A549 (cell line): ENCODE data around the gene HNRNPLL. TPM values are rescaled to one million over a fixed set of nuclear protein-coding genes. Genes with fewer than 3 reads are reported as not detected.

Experiments
- ATAC-seq, 2 experiments: fragments of 200-7000 bp in 1 of 2; fragments of >200 bp in 1 of 2; cut with Nextera tagmentation in 1 of 2; cut with Tn5 transposase in 1 of 2; 3 replicates each; pipeline versions ENCODE4 v1.8.0 to v1.9.1; 2018 to 2020; ENCODE audit warnings: mild to moderate bottlenecking in 1 of 2, moderate library complexity in 1 of 2
- CTCF ChIA-PET: fragments of 300-600 bp; sonication (Branson Sonifier 250); formaldehyde crosslinking; extraction: SDS; loops from one replicate; lab custom pipeline; 2021; ENCODE audit warnings: antibody characterized with exemption, inconsistent platforms; lab: Yijun Ruan, JAX
- POLR2A ChIA-PET: fragments of 350-600 bp; formaldehyde crosslinking; extraction: SDS; loops from one replicate; lab custom pipeline; 2021; ENCODE audit warnings: antibody characterized with exemption, inconsistent platforms; lab: Yijun Ruan, JAX
- DNase-seq, 2 experiments: peaks; one replicate each; pipeline versions ENCODE4 v3.0.0 to v3.0.0-alpha.2; 2011 to 2016; ENCODE audit warnings: low read depth in 1 of 2, low spot score in 1 of 2
- FAIRE-seq: peaks from 2 replicates; lab custom pipeline; 2011; peaks lifted over from hg19 to GRCh38; lab: Jason Lieb, UNC
- H3K27ac ChIP-seq, 2 experiments: fragments of >200 bp; sonication (Bioruptor Twin); formaldehyde crosslinking; 3 replicates each; pipeline ENCODE4 v1.5.1; 2016 to 2017
- H3K4me1 ChIP-seq: fragments of >200 bp; sonication (Bioruptor Twin); formaldehyde crosslinking; 3 replicates; pipeline ENCODE4 v1.6.1; 2016
- H3K4me2 ChIP-seq: fragments of >200 bp; sonication (Bioruptor Twin); formaldehyde crosslinking; 3 replicates; pipeline ENCODE4 v1.6.1; 2016
- H3K4me3 ChIP-seq: fragments of >200 bp; sonication (Bioruptor Twin); formaldehyde crosslinking; 3 replicates; pipeline ENCODE4 v1.5.1; 2016
- H3K9me3 ChIP-seq: fragments of >200 bp; sonication (Bioruptor Twin); formaldehyde crosslinking; 3 replicates; pipeline ENCODE4 v1.6.1; 2016
- CBX8 ChIP-seq: fragments of 200-600 bp; sonication (generic); IDR thresholded peaks from 2 replicates; pipeline ENCODE4 v1.6.1; 2016
- CTCF ChIP-seq: fragments of >200 bp; sonication (Bioruptor Twin); formaldehyde crosslinking; IDR thresholded peaks from 3 replicates; pipeline ENCODE4 v1.5.1; 2016
- EHMT2 ChIP-seq: fragments of 200-600 bp; sonication (generic); IDR thresholded peaks from 2 replicates; pipeline ENCODE4 v1.6.1; 2016; ENCODE audit warnings: antibody characterized with exemption, low read depth, mild to moderate bottlenecking, moderate library complexity
- ESRRA ChIP-seq: fragments of 150-350 bp; IDR thresholded peaks from 2 replicates; pipeline ENCODE4 v1.6.1; 2014; ENCODE audit warnings: mild to moderate bottlenecking, low read length, borderline replicate concordance
- FOSB ChIP-seq: fragments of 250-450 bp; sonication (Bioruptor Pico); IDR thresholded peaks from 2 replicates; pipeline ENCODE4 v1.5.0; 2020; ENCODE audit warnings: mild to moderate bottlenecking, moderate library complexity
- FOSL2 ChIP-seq, 2 experiments: fragments of 450-650 bp in 1 of 2; fragments of >200 bp in 1 of 2; sonication (Bioruptor Twin) in 1 of 2; formaldehyde crosslinking; IDR thresholded peaks; 2 replicates each; pipeline versions ENCODE4 v1.5.0 to v1.6.1; 2016 to 2020; ENCODE audit warnings: mild to moderate bottlenecking in 1 of 2, moderate library complexity in 1 of 2
- FOXS1 ChIP-seq: fragments of 250-450 bp; sonication (Bioruptor Pico); IDR thresholded peaks from 2 replicates; pipeline ENCODE4 v1.5.0; 2020; ENCODE audit warnings: mild to moderate bottlenecking, moderate library complexity
- JUNB ChIP-seq: fragments of >200 bp; sonication (Bioruptor Twin); formaldehyde crosslinking; IDR thresholded peaks from 2 replicates; pipeline ENCODE4 v1.6.1; 2016
- MAFK ChIP-seq: fragments of 450-650 bp; IDR thresholded peaks from 2 replicates; pipeline ENCODE4 v1.6.1; 2014; ENCODE audit not compliant: partially characterized antibody
- MAZ ChIP-seq: fragments of 150-350 bp; IDR thresholded peaks from 2 replicates; pipeline ENCODE4 v1.6.1; 2014; ENCODE audit warnings: antibody characterized with exemption, low read depth, low read length, borderline replicate concordance
- NFE2L2 ChIP-seq: fragments of 150-350 bp; conservative IDR thresholded peaks from 2 replicates; pipeline ENCODE4 v1.6.1; 2014; ENCODE audit warnings: low read length
- NR3C1 ChIP-seq: fragments of >200 bp; sonication (Bioruptor Twin); formaldehyde crosslinking; IDR thresholded peaks from 3 replicates; pipeline ENCODE4 v1.6.1; 2017
- PBX3 ChIP-seq: IDR thresholded peaks from 2 replicates; pipeline ENCODE4 v1.6.1; 2012
- PHF8 ChIP-seq: fragments of 200-600 bp; sonication (generic); IDR thresholded peaks from 2 replicates; pipeline ENCODE4 v1.6.1; 2016; ENCODE audit warnings: low read depth, mild to moderate bottlenecking, antibody characterized with exemption, moderate library complexity, borderline replicate concordance
- SMC3 ChIP-seq: fragments of >200 bp; sonication (Bioruptor Twin); formaldehyde crosslinking; IDR thresholded peaks from 3 replicates; pipeline ENCODE4 v1.6.1; 2018; ENCODE audit warnings: inconsistent platforms
- ZFP36 ChIP-seq: fragments of 450-650 bp; IDR thresholded peaks from 2 replicates; pipeline ENCODE4 v1.6.1; 2014; ENCODE audit warnings: borderline replicate concordance; ENCODE audit not compliant: partially characterized antibody
- ZSCAN20 ChIP-seq: fragments of 250-450 bp; sonication (Bioruptor Pico); IDR thresholded peaks from 2 replicates; pipeline ENCODE4 v1.8.0; 2022; ENCODE audit warnings: mild to moderate bottlenecking, moderate library complexity
- WGBS: methylation state at CpG from one replicate; pipeline ENCODE4 v1.1.6; 2017; ENCODE audit errors: missing lambda C conversion rate; 5-methylcytosine and 5-hydroxymethylcytosine counted together
- polyA plus RNA-seq, 4 experiments: library from polyadenylated mRNA; depleted of rRNA in 3 of 4; stranded (reverse); fragments of >200 nt; fragmentation: RNase III in 1 of 4; extraction: RNeasy Plus Mini Kit Qiagen cat#74134 plus additional on column Dnase treatment in 1 of 4; gene quantifications; 2 replicates in 3 of 4; 3 replicates in 1 of 4; pipeline ENCODE4 v1.2.3, GENCODE V29; 2011 to 2017
- TF ChIP-seq, protein P1 (sequence below): fragments of 250-450 bp; sonication (Bioruptor Pico); IDR thresholded peaks from 2 replicates; pipeline ENCODE4 v1.5.0; 2021; ENCODE audit warnings: mild to moderate bottlenecking, moderate library complexity, borderline replicate concordance
- TF ChIP-seq, protein P2 (sequence below): fragments of >200 bp; sonication (Bioruptor Twin); formaldehyde crosslinking; IDR thresholded peaks from 3 replicates; pipeline ENCODE4 v1.6.1; 2016
- TF ChIP-seq, protein P3 (sequence below): IDR thresholded peaks from 2 replicates; pipeline ENCODE4 v1.6.1; 2012; ENCODE audit warnings: low read depth, borderline replicate concordance

HNRNPLL gene
- polyA plus RNA-seq, 2 of the 4 experiments (the other 2 are of a cell fraction), result 39.0 to 73.8 TPM

- Histone ChIP-seq H3K9me3 (no peaks in the 10 kb centered on the region), H3K4me2 (no peak overlapping the region), H3K27ac (no peak overlapping the region), H3K4me1 (no peaks in the 10 kb centered on the region), H3K4me3 (no peak overlapping the region)
- CTCF ChIA-PET, result interaction anchor here (0.7 kb wide), 1 partner anchor 9 kb away, joined by 3 read pairs; no protein-coding TSS in a partner anchor
- POLR2A ChIA-PET, result interaction anchor here (0.8 kb wide), 1 partner anchor 101 kb away, joined by 3 read pairs; the partner anchor contains the start of gene SRSF7
- FAIRE-seq (no peak), ATAC-seq (peak in 1 of 2 experiments; percentile 13; a peak in 2 of 6 replicates), DNase-seq (no peak)
- 90% methylated on average over 2 of the region's 2 CpGs for WGBS
- TF ChIP-seq, protein P1, sequence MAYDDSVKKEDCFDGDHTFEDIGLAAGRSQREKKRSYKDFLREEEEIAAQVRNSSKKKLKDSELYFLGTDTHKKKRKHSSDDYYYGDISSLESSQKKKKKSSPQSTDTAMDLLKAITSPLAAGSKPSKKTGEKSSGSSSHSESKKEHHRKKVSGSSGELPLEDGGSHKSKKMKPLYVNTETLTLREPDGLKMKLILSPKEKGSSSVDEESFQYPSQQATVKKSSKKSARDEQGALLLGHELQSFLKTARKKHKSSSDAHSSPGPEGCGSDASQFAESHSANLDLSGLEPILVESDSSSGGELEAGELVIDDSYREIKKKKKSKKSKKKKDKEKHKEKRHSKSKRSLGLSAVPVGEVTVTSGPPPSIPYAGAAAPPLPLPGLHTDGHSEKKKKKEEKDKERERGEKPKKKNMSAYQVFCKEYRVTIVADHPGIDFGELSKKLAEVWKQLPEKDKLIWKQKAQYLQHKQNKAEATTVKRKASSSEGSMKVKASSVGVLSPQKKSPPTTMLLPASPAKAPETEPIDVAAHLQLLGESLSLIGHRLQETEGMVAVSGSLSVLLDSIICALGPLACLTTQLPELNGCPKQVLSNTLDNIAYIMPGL (CRISPR knock-in tag), result no peak
- TF ChIP-seq CTCF (no peak), JUNB (no peak), MAFK (no peak), ESRRA (no peak), PHF8 (no peak), EHMT2 (no peak), FOXS1 (CRISPR knock-in tag) (no peak), FOSB (no peak), ZSCAN20 (CRISPR knock-in tag) (no peak), NFE2L2 (no peak)
- TF ChIP-seq, protein P2, sequence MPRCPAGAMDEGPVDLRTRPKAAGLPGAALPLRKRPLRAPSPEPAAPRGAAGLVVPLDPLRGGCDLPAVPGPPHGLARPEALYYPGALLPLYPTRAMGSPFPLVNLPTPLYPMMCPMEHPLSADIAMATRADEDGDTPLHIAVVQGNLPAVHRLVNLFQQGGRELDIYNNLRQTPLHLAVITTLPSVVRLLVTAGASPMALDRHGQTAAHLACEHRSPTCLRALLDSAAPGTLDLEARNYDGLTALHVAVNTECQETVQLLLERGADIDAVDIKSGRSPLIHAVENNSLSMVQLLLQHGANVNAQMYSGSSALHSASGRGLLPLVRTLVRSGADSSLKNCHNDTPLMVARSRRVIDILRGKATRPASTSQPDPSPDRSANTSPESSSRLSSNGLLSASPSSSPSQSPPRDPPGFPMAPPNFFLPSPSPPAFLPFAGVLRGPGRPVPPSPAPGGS, result no peak
Measured at GRCh38 chr2:38650717-38651116, 48.0 kb upstream of the HNRNPLL start.

- FAIRE-seq, result no peak
- 74% methylated on average over 6 of the region's 6 CpGs for WGBS
- CTCF ChIA-PET, result interaction anchor here (1.7 to 1.9 kb wide), 2 partner anchors 9 to 68 kb away, joined by 4 read pairs; no protein-coding TSS in a partner anchor
Measured at GRCh38 chr2:38650012-38650411, 47.3 kb upstream of the HNRNPLL start.

DNA sequence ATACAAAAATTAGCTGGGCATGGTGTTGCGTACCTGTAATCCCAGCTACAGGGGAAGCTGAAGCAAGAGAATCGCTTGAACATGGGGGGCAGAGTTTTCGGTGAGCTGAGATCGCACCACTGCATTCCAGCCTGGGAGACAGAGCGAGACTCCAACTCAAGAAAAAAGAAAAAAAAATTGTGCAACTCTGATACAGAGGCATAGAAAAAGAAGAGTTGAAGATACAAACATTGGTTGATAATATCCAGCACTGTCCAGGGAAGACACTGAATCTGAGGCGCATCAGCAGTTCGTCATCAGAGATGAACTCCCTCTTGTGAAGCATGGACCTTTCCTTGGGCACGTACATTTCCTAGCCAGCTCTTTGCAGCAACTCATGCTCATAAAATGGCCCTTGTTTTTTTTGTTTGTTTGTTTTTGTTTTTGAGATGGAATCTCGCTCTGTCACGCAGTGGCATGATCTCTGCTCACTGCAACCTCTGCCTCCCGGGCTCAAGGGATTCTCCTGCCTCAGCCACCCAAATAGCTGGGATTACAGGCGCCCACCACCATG is 46.5 kb upstream of the HNRNPLL start:
- ChIA-PET CTCF (interaction anchor here (1.0 to 1.9 kb wide), 4 partner anchors 10 to 67 kb away, joined by 4 to 5 read pairs (median 4); no protein-coding TSS in a partner anchor), POLR2A (no interaction called here)
- FAIRE-seq (no peak), ATAC-seq (peak in 1 of 2 experiments; percentile 27; a peak in 2 of 6 replicates), DNase-seq (no peak)
- no peaks in the 10 kb centered on the region for H3K4me1 ChIP-seq
- 87% methylated on average over 12 of the region's 12 CpGs for WGBS
- H3K4me2 ChIP-seq, result no peak overlapping the region
- no peak overlapping the region for H3K27ac ChIP-seq
- H3K9me3 ChIP-seq, result no peaks in the 10 kb centered on the region
- no peak overlapping the region for H3K4me3 ChIP-seq
- TF ChIP-seq MAZ (no peak), ESRRA (no peak), SMC3 (no peak), CTCF (no peak), FOSL2 (IDR thresholded peaks at IDR 0.05) (no peak), FOSL2 (CRISPR knock-in tag; IDR thresholded peaks at IDR 0.05) (no peak), NR3C1 (no peak), PBX3 (no peak), ZFP36 (no peak)
- TF ChIP-seq, protein P3, sequence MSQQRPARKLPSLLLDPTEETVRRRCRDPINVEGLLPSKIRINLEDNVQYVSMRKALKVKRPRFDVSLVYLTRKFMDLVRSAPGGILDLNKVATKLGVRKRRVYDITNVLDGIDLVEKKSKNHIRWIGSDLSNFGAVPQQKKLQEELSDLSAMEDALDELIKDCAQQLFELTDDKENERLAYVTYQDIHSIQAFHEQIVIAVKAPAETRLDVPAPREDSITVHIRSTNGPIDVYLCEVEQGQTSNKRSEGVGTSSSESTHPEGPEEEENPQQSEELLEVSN, result no peak

More at GRCh38 chr2:38650012-38650411, 47.3 kb upstream of the HNRNPLL start:
- TF ChIP-seq, protein P2, result no peak
- TF ChIP-seq CBX8, result no peak
- TF ChIP-seq MAFK, result no peak
- Histone ChIP-seq H3K4me2 (no peak overlapping the region), H3K4me3 (no peak overlapping the region), H3K4me1 (no peaks in the 10 kb centered on the region), H3K27ac (no peak overlapping the region), H3K9me3 (no peaks in the 10 kb centered on the region)
- POLR2A ChIA-PET, result interaction anchor here (0.8 kb wide), 1 partner anchor 101 kb away, joined by 3 read pairs; the partner anchor contains the start of gene SRSF7
- ATAC-seq (no peak; a peak in 1 of 6 replicates), DNase-seq (no peak)
